ENCODE data around the gene RABGAP1. TPM values are rescaled to one million over a fixed set of nuclear protein-coding genes. Genes with fewer than 3 reads are reported as not detected.

Gene RABGAP1
- total RNA-seq, 2 experiments from 2014 or later = 16.8 to 46.6 TPM

DNA sequence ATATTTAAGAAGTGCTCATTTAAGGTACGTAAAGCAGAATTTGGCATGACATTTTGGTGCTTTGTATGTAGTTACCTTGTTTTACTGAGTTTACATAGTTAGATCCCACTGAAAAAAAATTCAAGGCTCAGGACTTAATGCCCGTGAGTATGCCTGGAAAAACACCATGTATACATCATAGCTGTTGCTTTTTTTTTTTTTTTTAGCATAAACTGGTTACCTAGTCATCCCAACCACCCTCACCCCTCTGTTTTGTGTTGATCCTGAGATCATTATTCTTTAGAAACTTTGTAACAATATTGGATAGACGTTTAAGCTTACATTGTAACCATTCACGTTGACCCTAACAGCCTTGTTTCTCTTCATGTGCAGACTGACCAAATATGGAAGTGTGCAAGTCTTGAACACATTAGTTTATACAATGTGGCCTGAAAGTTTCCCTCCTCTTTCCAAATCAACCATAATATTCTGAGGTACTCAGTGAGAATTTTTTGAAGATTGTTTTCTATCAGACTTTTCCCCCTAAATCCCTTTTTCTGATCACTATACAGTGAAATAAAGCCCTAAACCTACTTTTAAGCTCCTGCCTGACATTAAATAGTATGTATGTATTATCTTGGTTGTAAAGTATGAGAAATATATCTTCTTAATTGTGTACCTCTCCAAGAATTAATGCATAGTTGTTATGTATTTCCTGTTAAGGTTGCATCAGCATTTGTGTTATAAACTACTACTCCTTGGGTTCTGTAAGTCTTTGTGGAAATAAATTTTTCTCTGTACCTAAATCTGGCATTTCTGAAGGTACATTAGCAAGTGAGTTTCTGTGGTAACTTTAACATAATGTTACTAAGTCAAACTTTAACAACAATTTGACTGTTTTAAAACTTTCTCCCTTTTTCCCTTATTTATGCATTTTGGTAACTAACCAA, 4.4 kb downstream of the RABGAP1 start:
- DNase-seq (ENCODE audit: low spot score) = no peak
- H3K9me2 ChIP-seq (ENCODE audit: insufficient read depth, low read length) = no peaks in the 10 kb centered on the region
- H3K36me3 ChIP-seq (ENCODE audit: insufficient read depth, low read length) = peaks cover 31% of the 10 kb centered on the region
- TF ChIP-seq, protein P1, sequence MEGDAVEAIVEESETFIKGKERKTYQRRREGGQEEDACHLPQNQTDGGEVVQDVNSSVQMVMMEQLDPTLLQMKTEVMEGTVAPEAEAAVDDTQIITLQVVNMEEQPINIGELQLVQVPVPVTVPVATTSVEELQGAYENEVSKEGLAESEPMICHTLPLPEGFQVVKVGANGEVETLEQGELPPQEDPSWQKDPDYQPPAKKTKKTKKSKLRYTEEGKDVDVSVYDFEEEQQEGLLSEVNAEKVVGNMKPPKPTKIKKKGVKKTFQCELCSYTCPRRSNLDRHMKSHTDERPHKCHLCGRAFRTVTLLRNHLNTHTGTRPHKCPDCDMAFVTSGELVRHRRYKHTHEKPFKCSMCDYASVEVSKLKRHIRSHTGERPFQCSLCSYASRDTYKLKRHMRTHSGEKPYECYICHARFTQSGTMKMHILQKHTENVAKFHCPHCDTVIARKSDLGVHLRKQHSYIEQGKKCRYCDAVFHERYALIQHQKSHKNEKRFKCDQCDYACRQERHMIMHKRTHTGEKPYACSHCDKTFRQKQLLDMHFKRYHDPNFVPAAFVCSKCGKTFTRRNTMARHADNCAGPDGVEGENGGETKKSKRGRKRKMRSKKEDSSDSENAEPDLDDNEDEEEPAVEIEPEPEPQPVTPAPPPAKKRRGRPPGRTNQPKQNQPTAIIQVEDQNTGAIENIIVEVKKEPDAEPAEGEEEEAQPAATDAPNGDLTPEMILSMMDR (conservative IDR thresholded peaks at IDR 0.05; ENCODE audit: low read length) = no peak
- TF ChIP-seq EZH2phosphoT487 (IDR thresholded peaks at IDR 0.05; ENCODE audit: borderline replicate concordance, low read depth, low read length) = no peak
- no peaks in the 10 kb centered on the region for H3K9me3 ChIP-seq (ENCODE audit: low read length)
- intact Hi-C loops (cut with micrococcal nuclease; ENCODE audit: unreplicated experiment) = no loop called here
- H3K27ac ChIP-seq (ENCODE audit: low read depth, low read length, poor library complexity, severe bottlenecking) = peak overlapping the region; percentile 6
- H3K4me1 ChIP-seq (ENCODE audit: insufficient read depth, low read length, poor library complexity, severe bottlenecking) = peaks cover 23% of the 10 kb centered on the region
- POLR2A ChIA-PET = interaction anchor here (0.5 to 6.9 kb wide), 3 partner anchors 14 to 199 kb away, joined by 3 to 50 read pairs (median 4); partner anchors contain the start of gene ZBTB26
- no peak overlapping the region for H2AFZ ChIP-seq (ENCODE audit: low read length)
- BruUV-seq (replicated peaks) = no TSS peak
- H4K20me1 ChIP-seq (ENCODE audit: insufficient read depth, low read length) = peaks cover 26% of the 10 kb centered on the region
- peaks cover 88% of the 10 kb centered on the region for H3K79me2 ChIP-seq (ENCODE audit: insufficient read depth, low read depth, low read length)
- CTCF ChIA-PET (ENCODE audit: unreplicated experiment) = no interaction called here
- no peak overlapping the region for H3K4me3 ChIP-seq (ENCODE audit: low read depth, low read length, poor library complexity, severe bottlenecking)
- 0 out of 2 replicates have a peak overlapping the region, but pooled peaks have one; percentile 12 for H3K4me2 ChIP-seq (ENCODE audit: low read length)

DNA sequence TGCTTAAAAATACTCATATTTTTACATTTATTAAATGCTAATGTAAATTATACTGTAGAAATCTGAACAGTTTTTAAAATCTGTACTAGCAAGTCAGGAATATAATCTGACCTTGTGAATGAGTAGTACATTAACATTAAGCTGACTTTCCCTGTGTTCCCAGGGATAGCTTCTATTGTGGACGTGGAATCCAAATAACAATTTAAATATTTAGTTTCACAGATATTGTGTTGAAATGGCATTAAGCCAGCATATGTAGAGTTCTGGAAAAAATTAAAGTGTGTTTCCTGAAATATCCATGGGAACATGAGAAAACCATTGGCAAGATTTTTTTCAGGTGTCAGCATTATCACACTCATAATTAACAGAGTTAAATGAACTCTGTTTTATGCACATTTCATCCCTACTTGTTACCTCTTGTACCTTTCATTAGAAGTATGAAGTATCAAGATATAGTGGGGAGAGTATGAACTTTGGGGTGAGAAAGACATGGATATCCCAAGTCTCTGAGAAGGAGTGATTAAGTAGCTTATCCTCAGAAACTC, 5.7 kb downstream of the RABGAP1 start:
- H3K9me3 ChIP-seq (ENCODE audit: low read length) = no peaks in the 10 kb centered on the region
- no peak overlapping the region for H3K4me3 ChIP-seq (ENCODE audit: low read depth, low read length, poor library complexity, severe bottlenecking)
- BruUV-seq (replicated peaks) = no TSS peak
- H3K9me2 ChIP-seq (ENCODE audit: insufficient read depth, low read length) = no peaks in the 10 kb centered on the region
- intact Hi-C loops (cut with micrococcal nuclease; ENCODE audit: unreplicated experiment) = no loop called here
- no peak overlapping the region for H2AFZ ChIP-seq (ENCODE audit: low read length)
- no peak for DNase-seq (ENCODE audit: low spot score)
- H3K79me2 ChIP-seq (ENCODE audit: insufficient read depth, low read depth, low read length) = peaks cover 96% of the 10 kb centered on the region
- no peak overlapping the region for H3K27ac ChIP-seq (ENCODE audit: low read depth, low read length, poor library complexity, severe bottlenecking)
- H3K36me3 ChIP-seq (ENCODE audit: insufficient read depth, low read length) = peaks cover 37% of the 10 kb centered on the region
- peaks cover 20% of the 10 kb centered on the region for H3K4me1 ChIP-seq (ENCODE audit: insufficient read depth, low read length, poor library complexity, severe bottlenecking)
- TF ChIP-seq, protein P1 (conservative IDR thresholded peaks at IDR 0.05; ENCODE audit: low read length) = no peak
- H3K4me2 ChIP-seq (ENCODE audit: low read length) = no peak overlapping the region
- peaks cover 26% of the 10 kb centered on the region for H4K20me1 ChIP-seq (ENCODE audit: insufficient read depth, low read length)
- CTCF ChIA-PET (ENCODE audit: unreplicated experiment) = no interaction called here
- POLR2A ChIA-PET = interaction anchor here (1.1 to 1.4 kb wide), 2 partner anchors 17 to 43 kb away, joined by 4 to 5 read pairs; no protein-coding TSS in a partner anchor
